A673 (cell line): ENCODE measurements around the gene CA4. TPM values are rescaled to one million over a fixed set of nuclear protein-coding genes. Genes with fewer than 3 reads are reported as not detected.

Experiments used
- BruUV-seq: library from RNA; stranded (reverse); fragments of 400-500 nt; replicated peaks from 2 replicates; lab custom pipeline; 2021; lab: Mats Ljungman, UMichigan
- CTCF ChIA-PET: fragments of 300-600 bp; sonication (Branson Sonifier 250); formaldehyde crosslinking; loops from one replicate; lab custom pipeline; 2022; ENCODE audit warnings: antibody characterized with exemption; lab: Charles Lee
- POLR2A ChIA-PET: fragments of 300-600 bp; sonication (Branson Sonifier 250); formaldehyde crosslinking; loops from one replicate; lab custom pipeline; 2022; ENCODE audit warnings: antibody characterized with exemption; ENCODE audit not compliant: low non-redundant PET; lab: Charles Lee
- DNase-seq: peaks from one replicate; pipeline ENCODE4 v3.0.0-alpha.2; 2015; ENCODE audit warnings: low spot score
- H3K27ac ChIP-seq: fragments of 200-600 bp; sonication (generic); 2 replicates; pipeline ENCODE4 v1.5.1; 2016; ENCODE audit warnings: mixed run types, low read depth, mild to moderate bottlenecking, mixed read lengths, antibody characterized with exemption, low read length; ENCODE audit not compliant: poor library complexity, severe bottlenecking
- H3K27me3 ChIP-seq: fragments of 200-600 bp; sonication (generic); replicated peaks from 2 replicates; pipeline ENCODE4 v1.6.1; 2017; ENCODE audit warnings: mixed run types, low read depth, mild to moderate bottlenecking, mixed read lengths, antibody characterized with exemption, low read length; ENCODE audit not compliant: insufficient read depth, poor library complexity
- H3K36me3 ChIP-seq: fragments of 200-600 bp; sonication (generic); 2 replicates; pipeline ENCODE4 v1.6.1; 2016; ENCODE audit warnings: mixed run types, mild to moderate bottlenecking, mixed read lengths, antibody characterized with exemption, low read length; ENCODE audit not compliant: insufficient read depth, poor library complexity, severe bottlenecking
- H3K4me1 ChIP-seq: fragments of 200-600 bp; sonication (generic); 2 replicates; pipeline ENCODE4 v1.6.1; 2017; ENCODE audit warnings: mixed run types, mild to moderate bottlenecking, mixed read lengths, antibody characterized with exemption, low read length; ENCODE audit not compliant: insufficient read depth, poor library complexity, severe bottlenecking
- H3K4me3 ChIP-seq: fragments of 200-600 bp; sonication (generic); 2 replicates; pipeline ENCODE4 v1.5.1; 2016; ENCODE audit warnings: low read depth, mixed run types, mild to moderate bottlenecking, mixed read lengths, low read length; ENCODE audit not compliant: poor library complexity, severe bottlenecking
- H3K9me3 ChIP-seq: fragments of 200-600 bp; sonication (generic); 2 replicates; pipeline ENCODE4 v1.6.1; 2016; ENCODE audit warnings: mixed run types, low read depth, mild to moderate bottlenecking, mixed read lengths, antibody characterized with exemption, low read length; ENCODE audit not compliant: poor library complexity, severe bottlenecking
- CTCF ChIP-seq: fragments of 300-800, 200-600 bp; sonication (generic); conservative IDR thresholded peaks from 2 replicates; pipeline ENCODE4 v1.5.1; 2017; ENCODE audit warnings: low read depth, mild to moderate bottlenecking, antibody characterized with exemption, low read length, moderate library complexity, mixed read lengths
- EZH2 ChIP-seq: fragments of 200-600 bp; sonication (generic); IDR thresholded peaks from 2 replicates; pipeline ENCODE4 v1.6.1; 2017; ENCODE audit warnings: borderline replicate concordance, low read depth, mild to moderate bottlenecking, mixed read lengths, antibody characterized with exemption, low read length; ENCODE audit not compliant: poor library complexity, severe bottlenecking
- intact Hi-C: fragments of 100-400 bp; cut with micrococcal nuclease; formaldehyde crosslinking; loops from one replicate; pipeline ENCODE4 v1.10.0; 2022; ENCODE audit not compliant: unreplicated experiment
- total RNA-seq: library from RNA; stranded (reverse); gene quantifications from 2 replicates; pipeline ENCODE4 v1.2.3, GENCODE V29; 2021

The CA4 gene
- total RNA-seq, 1 experiment from 2014 or later, result not detected

GRCh38 chr17:60135951-60136666 lies 13.7 kb upstream of the CA4 start:
- DNase-seq, result no peak
- CTCF ChIA-PET, result no interaction called here
- intact Hi-C loops, result no loop called here

DNA sequence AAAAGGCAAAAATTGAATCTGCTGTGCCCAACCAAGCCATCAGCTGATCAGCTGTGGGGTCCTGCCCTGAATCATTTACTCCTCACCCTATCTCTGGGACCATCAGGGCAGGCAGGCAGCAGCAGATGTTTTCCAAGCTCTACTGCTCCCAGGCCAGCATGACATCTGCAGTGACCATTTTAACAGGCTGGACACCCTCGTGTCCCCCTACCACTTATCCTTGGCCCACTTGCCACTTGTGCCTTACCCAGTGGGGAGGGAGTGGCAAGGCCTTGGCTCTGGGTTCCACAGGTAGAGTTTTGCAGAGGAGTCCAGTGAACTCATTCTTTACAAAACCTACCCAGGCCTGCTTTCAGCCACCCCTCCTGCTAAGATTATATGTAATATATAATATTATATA lies 12.0 kb upstream of the CA4 start:
- H3K4me3 ChIP-seq, result no peak overlapping the region
- peaks cover 38% of the 10 kb centered on the region for H3K27me3 ChIP-seq
- intact Hi-C loops, result no loop called here
- no peaks in the 10 kb centered on the region for H3K36me3 ChIP-seq
- CTCF ChIA-PET, result no interaction called here
- BruUV-seq, result no TSS peak
- POLR2A ChIA-PET, result no interaction called here
- H3K4me1 ChIP-seq, result peaks cover 7% of the 10 kb centered on the region
- no peaks in the 10 kb centered on the region for H3K9me3 ChIP-seq
- TF ChIP-seq CTCF (no peak), EZH2 (no peak)
- no peak overlapping the region for H3K27ac ChIP-seq
- DNase-seq, result no peak

More at GRCh38 chr17:60135951-60136666, 13.7 kb upstream of the CA4 start:
- POLR2A ChIA-PET, result no interaction called here
- Histone ChIP-seq H3K27ac (no peak overlapping the region), H3K4me3 (no peak overlapping the region), H3K9me3 (no peaks in the 10 kb centered on the region), H3K4me1 (peaks cover 3% of the 10 kb centered on the region), H3K27me3 (peaks cover 30% of the 10 kb centered on the region), H3K36me3 (no peaks in the 10 kb centered on the region)
- TF ChIP-seq CTCF (no peak), EZH2 (no peak)
- BruUV-seq, result no TSS peak

GRCh38 chr17:60138769-60139437 lies 10.9 kb upstream of the CA4 start:
- CTCF ChIA-PET, result no interaction called here
- H3K36me3 ChIP-seq, result no peaks in the 10 kb centered on the region
- H3K4me3 ChIP-seq, result no peak overlapping the region
- H3K4me1 ChIP-seq, result peaks cover 12% of the 10 kb centered on the region
- peaks cover 38% of the 10 kb centered on the region for H3K27me3 ChIP-seq
- no peaks in the 10 kb centered on the region for H3K9me3 ChIP-seq
- no peak for TF ChIP-seq EZH2
- no peak for TF ChIP-seq CTCF
- intact Hi-C loops, result no loop called here
- no peak overlapping the region for H3K27ac ChIP-seq
- POLR2A ChIA-PET, result no interaction called here
- BruUV-seq, result no TSS peak
- no peak for DNase-seq
